GM23248 (cell line): Measurements from ENCODE around the gene RIMS4. TPM values are rescaled to one million over a fixed set of nuclear protein-coding genes. Genes with fewer than 3 reads are reported as not detected.

Experiments used
- DNase-seq: peaks from one replicate; pipeline ENCODE4 v3.0.0-alpha.2; 2015
- H2AFZ ChIP-seq: fragments of 200-600 bp; sonication (generic); 2 replicates; pipeline ENCODE4 v1.6.1; 2016; ENCODE audit warnings: antibody characterized with exemption
- H3F3A ChIP-seq: fragments of 200-600 bp; sonication (generic); 2 replicates; pipeline ENCODE4 v1.6.1; 2016; ENCODE audit warnings: mild to moderate bottlenecking, antibody characterized with exemption, mixed run types; ENCODE audit not compliant: insufficient read depth
- H3K27ac ChIP-seq: fragments of 200-600 bp; sonication (generic); 2 replicates; pipeline ENCODE4 v1.5.1; 2016; ENCODE audit warnings: mild to moderate bottlenecking
- H3K27me3 ChIP-seq: fragments of 200-600 bp; sonication (generic); replicated peaks from 2 replicates; pipeline ENCODE4 v1.6.1; 2016; ENCODE audit warnings: mild to moderate bottlenecking; ENCODE audit not compliant: insufficient read depth
- H3K36me3 ChIP-seq: fragments of 200-600 bp; sonication (generic); 2 replicates; pipeline ENCODE4 v1.6.1; 2016; ENCODE audit warnings: low read depth, mild to moderate bottlenecking
- H3K4me1 ChIP-seq: fragments of 200-600 bp; sonication (generic); 2 replicates; pipeline ENCODE4 v1.6.1; 2016; ENCODE audit warnings: mild to moderate bottlenecking; ENCODE audit not compliant: insufficient read depth
- H3K4me2 ChIP-seq: fragments of 200-600 bp; sonication (generic); one replicate; pipeline ENCODE4 v1.6.1; 2016; ENCODE audit warnings: mild to moderate bottlenecking; ENCODE audit not compliant: unreplicated experiment
- H3K4me3 ChIP-seq: fragments of 200-600 bp; sonication (generic); 2 replicates; pipeline ENCODE4 v1.5.1; 2016; ENCODE audit warnings: mild to moderate bottlenecking
- H3K79me2 ChIP-seq: fragments of 200-600 bp; sonication (generic); 2 replicates; pipeline ENCODE4 v1.6.1; 2016; ENCODE audit warnings: mild to moderate bottlenecking; ENCODE audit not compliant: insufficient read depth
- H3K9ac ChIP-seq: fragments of 200-600 bp; sonication (generic); 2 replicates; pipeline ENCODE4 v1.6.1; 2016; ENCODE audit warnings: mild to moderate bottlenecking
- H3K9me2 ChIP-seq: fragments of 200-600 bp; sonication (generic); 2 replicates; pipeline ENCODE4 v1.6.1; 2016; ENCODE audit warnings: mixed run types, mild to moderate bottlenecking, moderate library complexity; ENCODE audit not compliant: insufficient read depth
- H3K9me3 ChIP-seq: fragments of 200-600 bp; sonication (generic); one replicate; pipeline ENCODE4 v1.6.1; 2017; ENCODE audit warnings: low read depth
- H4K20me1 ChIP-seq: fragments of 200-600 bp; sonication (generic); 2 replicates; pipeline ENCODE4 v1.6.0; 2016; ENCODE audit not compliant: insufficient read depth
- EZH2 ChIP-seq: fragments of 200-600 bp; sonication (generic); IDR thresholded peaks from 2 replicates; pipeline ENCODE4 v1.6.1; 2018; ENCODE audit warnings: antibody characterized with exemption, mild to moderate bottlenecking; ENCODE audit not compliant: insufficient read depth, poor library complexity, severe bottlenecking
- EZH2phosphoT487 ChIP-seq: fragments of 200-600 bp; sonication (generic); IDR thresholded peaks from 2 replicates; pipeline ENCODE4 v1.6.1; 2018; ENCODE audit warnings: antibody characterized with exemption, moderate library complexity, mild to moderate bottlenecking, low read depth; ENCODE audit not compliant: insufficient read depth
- WGBS, 2 experiments: methylation state at CpG; one replicate each; pipeline ENCODE4 v1.1.6; 2015 to 2017; ENCODE audit warnings: low lambda C conversion rate in 2 of 2, low coverage in 1 of 2; ENCODE audit errors: missing lambda C conversion rate in 2 of 2; 5-methylcytosine and 5-hydroxymethylcytosine counted together
- in situ Hi-C: fragments of 300-500 bp; cut with MboI; formaldehyde crosslinking; loops from 2 replicates; pipeline ENCODE4 v1.15.0; 2020
- polyA plus RNA-seq: library from polyadenylated mRNA; unstranded; fragments of >200 nt; fragmentation: Nextera tagmentation; extraction: Ambion mirVana; gene quantifications from 2 replicates; pipeline ENCODE4 v1.2.1, GENCODE V29; 2016
- total RNA-seq: library from RNA; depleted of rRNA; stranded (reverse); fragments of >200 nt; shearing (Covaris generic); gene quantifications from 2 replicates; pipeline ENCODE4 v1.2.3, GENCODE V29; 2014

RIMS4 gene
- total and polyA plus RNA-seq, 2 experiments from 2014 or later, result 0.22 TPM; not detected in 1

DNA sequence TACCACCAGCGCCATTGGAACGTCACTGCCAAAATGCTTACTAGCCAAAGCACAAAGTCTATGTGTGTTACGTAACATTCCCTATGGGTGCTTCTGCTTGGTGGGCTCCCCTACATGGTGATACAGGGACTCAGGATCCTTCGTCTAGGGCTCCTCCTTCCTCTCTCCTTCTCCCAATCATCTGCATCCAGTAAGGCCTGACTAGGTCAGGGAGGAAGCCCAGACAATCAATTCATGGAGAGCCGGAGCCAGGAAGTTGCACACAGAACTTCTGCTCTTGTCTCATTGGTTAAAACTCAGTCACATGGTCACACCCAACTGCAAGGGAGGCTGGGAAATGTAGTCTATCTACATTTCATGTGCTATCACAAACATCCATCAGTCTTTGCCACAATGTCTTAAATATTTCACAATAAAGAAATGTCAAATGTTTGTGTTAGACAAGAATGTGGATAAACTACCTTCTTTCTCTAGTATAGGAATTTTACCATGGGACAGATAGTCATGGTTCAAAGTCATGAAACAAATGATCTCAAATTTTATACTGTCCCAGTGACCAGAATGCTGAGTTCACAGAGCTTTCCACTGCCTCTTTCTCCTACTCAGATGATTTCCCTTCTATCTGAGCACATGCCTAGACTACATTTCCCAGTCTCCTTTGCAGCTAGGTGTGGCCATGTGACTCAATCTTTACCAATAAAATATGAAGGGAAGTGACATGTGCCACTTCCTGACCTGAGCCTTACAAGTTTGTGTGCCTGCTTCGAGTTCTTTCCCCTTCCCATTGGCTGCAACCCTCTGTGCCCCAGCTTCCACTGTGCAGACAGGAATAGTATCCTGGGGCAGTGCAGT is 74.0 kb downstream of the RIMS4 start:
- H3F3A ChIP-seq, result peaks cover 22% of the 10 kb centered on the region; the same call in 1 of the 2 replicates
- H3K4me2 ChIP-seq, result no peak overlapping the region
- H3K9me3 ChIP-seq, result no peaks in the 10 kb centered on the region
- 26 to 34% methylated on average over 6 of the region's 6 CpGs for WGBS, 2 experiments
- peaks cover 17% of the 10 kb centered on the region for H3K4me1 ChIP-seq
- no peaks in the 10 kb centered on the region for H3K79me2 ChIP-seq
- no peaks in the 10 kb centered on the region for H3K9me2 ChIP-seq
- H4K20me1 ChIP-seq, result no peaks in the 10 kb centered on the region
- no peak overlapping the region for H3K9ac ChIP-seq
- peak overlapping the region; percentile 5; the same call in 1 of the 2 replicates for H3K27ac ChIP-seq
- no peaks in the 10 kb centered on the region for H3K36me3 ChIP-seq
- H3K27me3 ChIP-seq, result no peaks in the 10 kb centered on the region
- peak; percentile 88 for DNase-seq
- no peak for TF ChIP-seq EZH2phosphoT487
- TF ChIP-seq EZH2, result no peak
- H3K4me3 ChIP-seq, result no peak overlapping the region
- in situ Hi-C loops, result no loop called here
- H2AFZ ChIP-seq, result peak overlapping the region; percentile 78

DNA sequence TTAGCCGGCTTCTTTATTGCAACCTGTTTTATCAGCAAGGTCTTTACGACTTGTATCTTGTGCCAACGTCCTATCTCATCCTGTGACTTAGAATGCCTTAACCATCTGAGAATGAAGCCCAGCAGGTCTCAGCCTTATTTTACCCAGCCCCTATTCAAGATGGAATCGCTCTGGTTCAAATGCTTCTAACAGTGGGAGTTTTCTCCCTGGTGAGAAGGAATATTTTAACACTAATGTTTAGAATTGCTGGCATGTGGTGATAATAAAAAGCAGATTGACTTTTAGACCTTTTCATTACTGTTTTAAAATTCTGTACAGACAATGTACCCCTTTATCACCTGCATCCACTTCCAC is 74.6 kb downstream of the RIMS4 start:
- Histone ChIP-seq H3F3A (peaks cover 26% of the 10 kb centered on the region), H3K79me2 (no peaks in the 10 kb centered on the region), H3K9ac (no peak overlapping the region), H3K4me1 (peaks cover 20% of the 10 kb centered on the region), H3K27ac (peak overlapping the region; percentile 5; the same call in 1 of the 2 replicates), H3K9me2 (no peaks in the 10 kb centered on the region), H3K27me3 (no peaks in the 10 kb centered on the region), H3K4me2 (no peak overlapping the region), H2AFZ (peak overlapping the region; percentile 78), H3K36me3 (no peaks in the 10 kb centered on the region), H3K4me3 (no peak overlapping the region), H4K20me1 (no peaks in the 10 kb centered on the region), H3K9me3 (no peaks in the 10 kb centered on the region)
- in situ Hi-C loops, result no loop called here
- WGBS, 2 experiments, result 75 to 78% methylated on average over 4 of the region's 4 CpGs
- no peak for DNase-seq
- no peak for TF ChIP-seq EZH2phosphoT487
- TF ChIP-seq EZH2, result no peak

DNA sequence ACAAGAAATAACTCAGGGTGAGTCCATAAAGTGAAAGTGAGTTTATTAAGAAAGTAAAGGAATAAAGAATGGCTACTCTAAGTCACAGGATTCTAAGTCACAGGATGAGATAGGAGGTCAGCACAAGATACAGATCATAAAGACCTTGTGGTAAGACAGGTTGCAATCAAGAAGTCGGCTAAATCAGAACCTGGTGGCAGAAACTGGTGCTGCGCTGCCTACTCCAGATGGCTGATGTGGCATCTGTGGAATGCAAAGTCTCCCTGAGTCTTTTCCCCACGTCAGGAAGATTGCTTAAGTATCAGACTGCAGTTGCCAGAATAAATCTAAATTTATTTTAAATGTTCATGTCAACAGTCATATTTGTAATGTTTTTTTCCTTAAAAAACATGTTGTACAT is 75.4 kb downstream of the RIMS4 start:
- DNase-seq, result peak; percentile 90
- peak overlapping the region; percentile 57 for H3K27ac ChIP-seq
- 30 to 35% methylated on average over 3 of the region's 3 CpGs for WGBS, 2 experiments
- no peaks in the 10 kb centered on the region for H3K79me2 ChIP-seq
- no peaks in the 10 kb centered on the region for H3K9me3 ChIP-seq
- TF ChIP-seq EZH2 (no peak), EZH2phosphoT487 (no peak)
- no peak overlapping the region for H3K4me3 ChIP-seq
- in situ Hi-C loops, result loop anchor here (5.0 kb wide), 1 partner anchor 48 kb away; no protein-coding TSS in a partner anchor
- peak overlapping the region; percentile 62 for H3K4me2 ChIP-seq
- H3K9ac ChIP-seq, result peak overlapping the region; percentile 44; the same call in 1 of the 2 replicates
- no peaks in the 10 kb centered on the region for H3K36me3 ChIP-seq
- H2AFZ ChIP-seq, result peak overlapping the region; percentile 48; the same call in 1 of the 2 replicates
- H3F3A ChIP-seq, result peaks cover 33% of the 10 kb centered on the region
- no peaks in the 10 kb centered on the region for H4K20me1 ChIP-seq
- no peaks in the 10 kb centered on the region for H3K9me2 ChIP-seq
- peaks cover 28% of the 10 kb centered on the region for H3K4me1 ChIP-seq
- no peaks in the 10 kb centered on the region for H3K27me3 ChIP-seq

DNA sequence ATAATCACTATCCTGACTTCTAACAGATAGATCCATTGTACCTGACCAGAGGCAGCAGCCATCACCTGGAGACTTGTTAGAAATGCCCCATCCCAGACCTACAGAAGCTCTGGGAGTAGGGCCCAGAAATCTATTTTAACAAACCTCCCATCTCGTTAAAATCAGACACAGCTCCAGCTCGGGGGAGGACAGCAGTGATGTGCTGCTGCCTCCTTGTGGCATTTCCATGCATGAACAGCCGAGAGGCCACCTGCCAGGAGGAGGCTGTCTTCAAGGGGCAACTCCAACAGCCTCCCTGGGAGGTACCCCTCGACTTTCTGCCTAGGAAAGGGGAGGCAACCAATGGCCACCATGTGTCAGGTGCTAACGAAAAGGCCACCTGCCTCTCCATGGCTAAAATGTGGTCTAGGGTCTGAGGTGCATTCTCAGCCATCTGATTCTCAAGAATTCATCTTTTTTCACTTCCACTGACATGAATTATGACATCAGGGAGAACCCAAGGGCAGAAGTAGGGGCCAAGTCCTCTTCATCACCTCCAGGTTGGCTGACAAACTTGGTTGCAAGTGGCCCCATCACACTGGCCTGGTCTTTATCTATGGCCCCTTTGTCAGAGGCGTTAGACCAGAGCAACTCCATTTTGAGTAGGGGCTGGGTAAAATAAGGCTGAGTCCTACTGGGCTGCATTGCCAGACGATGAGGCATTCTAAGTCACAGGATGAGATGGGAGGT is 76.8 kb downstream of the RIMS4 start:
- Histone ChIP-seq H3K27ac (no peak overlapping the region), H3K36me3 (no peaks in the 10 kb centered on the region), H3K9me2 (no peaks in the 10 kb centered on the region), H3K4me2 (no peak overlapping the region), H2AFZ (no peak overlapping the region), H3K4me1 (peaks cover 43% of the 10 kb centered on the region), H3K9me3 (no peaks in the 10 kb centered on the region), H3F3A (peaks cover 44% of the 10 kb centered on the region), H3K9ac (no peak overlapping the region), H3K79me2 (no peaks in the 10 kb centered on the region), H4K20me1 (no peaks in the 10 kb centered on the region), H3K27me3 (no peaks in the 10 kb centered on the region), H3K4me3 (no peak overlapping the region)
- peak; percentile 87 for DNase-seq
- WGBS, 2 experiments, result 16 to 25% methylated on average over 7 of the region's 7 CpGs
- TF ChIP-seq EZH2 (no peak), EZH2phosphoT487 (no peak)
- in situ Hi-C loops, result loop anchor here (5.0 kb wide), 1 partner anchor 46 kb away; no protein-coding TSS in a partner anchor
